ENCODE measurements around the gene SLC26A2.

- TF ChIP-seq POLR2AphosphoS5 (IDR thresholded peaks at IDR 0.05; ENCODE audit: low read depth, low read length) (no peak), TAF1 (IDR thresholded peaks at IDR 0.05; ENCODE audit: borderline replicate concordance, low read depth, low read length) (no peak)
Measured at GRCh38 chr5:149912226-149912871, 48.2 kb upstream of the SLC26A2 start.

Measured in GM12892 (cell line).